ENCODE measurements around the gene DNAI2.

GRCh38 chr17:74304184-74304583 lies 30.1 kb downstream of the DNAI2 start:
- TF ChIP-seq MAX (IDR thresholded peaks at IDR 0.05) = no peak
- TF ChIP-seq MAFK (IDR thresholded peaks at IDR 0.05; ENCODE audit: partially characterized antibody) = no peak
- no peak for TF ChIP-seq POLR2A (IDR thresholded peaks at IDR 0.05; ENCODE audit: low read length)
- no peak for TF ChIP-seq POLR2AphosphoS2 (conservative IDR thresholded peaks at IDR 0.05; ENCODE audit: low read length)
